Astrocyte (in vitro differentiated cells and primary cell): Measurements from ENCODE around the gene KRT86. TPM values are rescaled to one million over a fixed set of nuclear protein-coding genes. Genes with fewer than 3 reads are reported as not detected.

ENCODE experiments used
- DNase-seq: peaks from one replicate; pipeline ENCODE4 v3.0.0-alpha.2; 2010; ENCODE audit warnings: low read depth
- FAIRE-seq: peaks from 2 replicates; lab custom pipeline; 2011; peaks lifted over from hg19 to GRCh38; lab: Jason Lieb, UNC
- H2AFZ ChIP-seq: 2 replicates; pipeline ENCODE4 v1.6.0; 2012; ENCODE audit warnings: low read depth, low read length, inconsistent platforms
- H3K27ac ChIP-seq: 2 replicates; pipeline ENCODE4 v1.5.1; 2011; ENCODE audit warnings: low read depth, low read length, inconsistent platforms
- H3K27me3 ChIP-seq: 2 replicates; pipeline ENCODE4 v1.6.0; 2011; ENCODE audit warnings: low read length, inconsistent platforms; ENCODE audit not compliant: insufficient read depth
- H3K36me3 ChIP-seq: 2 replicates; pipeline ENCODE4 v1.5.1; 2011; ENCODE audit warnings: low read length, inconsistent platforms; ENCODE audit not compliant: insufficient read depth
- H3K4me1 ChIP-seq: 2 replicates; pipeline ENCODE4 v1.5.1; 2011; ENCODE audit warnings: low read length, inconsistent platforms; ENCODE audit not compliant: insufficient read depth
- H3K4me2 ChIP-seq: 2 replicates; pipeline ENCODE4 v1.6.0; 2012; ENCODE audit warnings: low read length, inconsistent platforms
- H3K4me3 ChIP-seq: 2 replicates; pipeline ENCODE4 v1.5.1; 2011; ENCODE audit warnings: low read depth, mild to moderate bottlenecking, low read length, inconsistent platforms; ENCODE audit not compliant: insufficient read depth
- H3K79me2 ChIP-seq: 2 replicates; pipeline ENCODE4 v1.6.0; 2012; ENCODE audit warnings: mild to moderate bottlenecking, low read length, inconsistent platforms; ENCODE audit not compliant: insufficient read depth
- H3K9ac ChIP-seq: 2 replicates; pipeline ENCODE4 v1.6.0; 2012; ENCODE audit warnings: mild to moderate bottlenecking, low read length, inconsistent platforms
- H3K9me3 ChIP-seq: 2 replicates; pipeline ENCODE4 v1.5.1; 2012; ENCODE audit warnings: low read depth, mild to moderate bottlenecking, low read length, inconsistent platforms; ENCODE audit not compliant: insufficient read depth
- H4K20me1 ChIP-seq: 2 replicates; pipeline ENCODE4 v1.6.0; 2012; ENCODE audit warnings: low read length, inconsistent platforms; ENCODE audit not compliant: insufficient read depth
- H3K27ac Mint-ChIP-seq: one replicate; pipeline ENCODE4 v1.8.0; 2021; ENCODE audit warnings: mild to moderate bottlenecking, mixed read lengths; ENCODE audit not compliant: unreplicated experiment
- H3K27me3 Mint-ChIP-seq: one replicate; pipeline ENCODE4 v1.8.0; 2021; ENCODE audit warnings: low read depth, mixed read lengths; ENCODE audit not compliant: unreplicated experiment
- H3K36me3 Mint-ChIP-seq: one replicate; pipeline ENCODE4 v1.8.0; 2021; ENCODE audit warnings: low read depth, mixed read lengths; ENCODE audit not compliant: unreplicated experiment
- H3K4me1 Mint-ChIP-seq: one replicate; pipeline ENCODE4 v1.8.0; 2021; ENCODE audit warnings: low read depth, mixed read lengths; ENCODE audit not compliant: unreplicated experiment
- H3K4me3 Mint-ChIP-seq: one replicate; pipeline ENCODE4 v1.8.0; 2021; ENCODE audit warnings: mild to moderate bottlenecking, moderate library complexity, mixed read lengths; ENCODE audit not compliant: unreplicated experiment
- H3K9me3 Mint-ChIP-seq: one replicate; pipeline ENCODE4 v1.8.0; 2021; ENCODE audit warnings: mild to moderate bottlenecking, mixed read lengths; ENCODE audit not compliant: unreplicated experiment
- EZH2 ChIP-seq: IDR thresholded peaks from 2 replicates; pipeline ENCODE4 v1.6.1; 2012; ENCODE audit warnings: mild to moderate bottlenecking, low read length, inconsistent platforms; ENCODE audit not compliant: insufficient read depth
- total RNA-seq: library from RNA; stranded (reverse); gene quantifications from 2 replicates; pipeline ENCODE4 v1.2.1, GENCODE V29; 2021
- TF ChIP-seq, protein P1 (sequence below): IDR thresholded peaks from 2 replicates; pipeline ENCODE4 v1.5.1; 2011; ENCODE audit warnings: low read depth, mild to moderate bottlenecking, inconsistent platforms, low read length, moderate library complexity; ENCODE audit not compliant: insufficient read depth

KRT86 gene
- total RNA-seq, 1 donor from 2014 or later, result 0.43 TPM

DNA sequence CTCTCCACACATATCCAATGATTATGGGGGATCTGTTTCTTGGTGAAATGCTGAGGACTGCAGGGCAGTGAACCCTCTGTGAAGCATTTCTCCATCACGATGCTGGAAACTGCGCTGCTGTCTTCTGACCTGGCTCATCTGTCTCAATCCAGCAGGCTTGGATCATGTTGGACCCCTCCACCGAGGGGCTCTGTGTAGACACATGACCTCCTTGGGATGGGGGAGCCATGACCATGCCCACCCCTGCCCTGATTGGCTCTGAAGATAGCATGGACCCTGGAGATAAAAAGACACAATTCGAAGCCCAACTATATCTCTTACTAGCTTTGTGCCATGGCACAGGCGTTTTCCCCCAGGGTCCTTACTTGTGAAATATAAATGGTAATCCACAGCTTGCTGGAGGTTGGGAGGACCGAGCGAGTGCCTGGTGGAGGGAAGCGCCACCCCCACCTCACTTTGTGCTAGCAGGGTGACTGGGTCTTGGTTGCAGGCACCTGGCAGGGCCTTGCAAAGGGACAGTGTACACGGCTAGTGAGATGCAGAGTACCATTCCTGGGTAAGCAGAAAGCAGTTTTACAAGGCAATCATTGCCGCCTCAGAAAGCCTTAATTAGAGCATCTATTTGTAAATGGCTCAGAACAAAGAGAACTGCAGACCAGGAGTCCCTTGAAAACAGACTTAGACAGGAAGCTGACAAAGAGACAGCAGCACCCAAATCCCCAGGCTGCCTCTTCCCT, 49.1 kb downstream of the KRT86 start:
- Histone ChIP-seq H4K20me1 (no peaks in the 10 kb centered on the region), H3K27ac (no peak overlapping the region), H3K4me3 (no peak overlapping the region), H3K79me2 (no peaks in the 10 kb centered on the region), H3K4me2 (no peak overlapping the region), H3K9me3 (no peaks in the 10 kb centered on the region), H3K27me3 (peaks cover 32% of the 10 kb centered on the region), H3K9ac (no peak overlapping the region), H2AFZ (no peak overlapping the region), H3K36me3 (no peaks in the 10 kb centered on the region), H3K4me1 (no peaks in the 10 kb centered on the region)
- Mint-ChIP-seq H3K27ac (no peak overlapping the region), H3K4me3 (no peak overlapping the region), H3K4me1 (no peaks in the 10 kb centered on the region), H3K9me3 (peaks cover 1% of the 10 kb centered on the region), H3K36me3 (peaks cover 2% of the 10 kb centered on the region), H3K27me3 (peaks cover 61% of the 10 kb centered on the region)
- TF ChIP-seq EZH2, result no peak
- TF ChIP-seq, protein P1, sequence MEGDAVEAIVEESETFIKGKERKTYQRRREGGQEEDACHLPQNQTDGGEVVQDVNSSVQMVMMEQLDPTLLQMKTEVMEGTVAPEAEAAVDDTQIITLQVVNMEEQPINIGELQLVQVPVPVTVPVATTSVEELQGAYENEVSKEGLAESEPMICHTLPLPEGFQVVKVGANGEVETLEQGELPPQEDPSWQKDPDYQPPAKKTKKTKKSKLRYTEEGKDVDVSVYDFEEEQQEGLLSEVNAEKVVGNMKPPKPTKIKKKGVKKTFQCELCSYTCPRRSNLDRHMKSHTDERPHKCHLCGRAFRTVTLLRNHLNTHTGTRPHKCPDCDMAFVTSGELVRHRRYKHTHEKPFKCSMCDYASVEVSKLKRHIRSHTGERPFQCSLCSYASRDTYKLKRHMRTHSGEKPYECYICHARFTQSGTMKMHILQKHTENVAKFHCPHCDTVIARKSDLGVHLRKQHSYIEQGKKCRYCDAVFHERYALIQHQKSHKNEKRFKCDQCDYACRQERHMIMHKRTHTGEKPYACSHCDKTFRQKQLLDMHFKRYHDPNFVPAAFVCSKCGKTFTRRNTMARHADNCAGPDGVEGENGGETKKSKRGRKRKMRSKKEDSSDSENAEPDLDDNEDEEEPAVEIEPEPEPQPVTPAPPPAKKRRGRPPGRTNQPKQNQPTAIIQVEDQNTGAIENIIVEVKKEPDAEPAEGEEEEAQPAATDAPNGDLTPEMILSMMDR, result no peak
- FAIRE-seq, result no peak
- DNase-seq, result no peak

DNA sequence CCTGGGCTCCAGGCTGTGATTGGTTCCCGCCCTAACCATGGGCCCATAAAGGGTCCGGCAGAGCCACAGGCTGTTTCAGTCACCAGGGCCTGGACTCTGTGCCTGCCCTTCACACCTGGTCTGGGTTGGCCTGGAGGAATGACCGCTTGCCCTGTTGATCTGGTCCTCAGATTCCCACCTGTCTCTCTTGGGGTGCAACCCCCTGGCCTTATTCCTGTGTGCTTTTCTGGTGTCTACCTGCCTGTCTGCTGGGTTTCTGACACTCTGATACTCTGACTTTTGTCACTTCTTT, 49.7 kb downstream of the KRT86 start:
- no peaks in the 10 kb centered on the region for H3K4me1 Mint-ChIP-seq
- peaks cover 59% of the 10 kb centered on the region for H3K27me3 Mint-ChIP-seq
- Histone ChIP-seq H2AFZ (no peak overlapping the region), H3K9ac (no peak overlapping the region), H3K9me3 (no peaks in the 10 kb centered on the region), H3K27me3 (peaks cover 34% of the 10 kb centered on the region), H3K4me3 (no peak overlapping the region), H4K20me1 (no peaks in the 10 kb centered on the region), H3K4me2 (no peak overlapping the region), H3K79me2 (no peaks in the 10 kb centered on the region), H3K27ac (no peak overlapping the region), H3K36me3 (no peaks in the 10 kb centered on the region), H3K4me1 (no peaks in the 10 kb centered on the region)
- no peak for DNase-seq
- H3K9me3 Mint-ChIP-seq, result peaks cover 1% of the 10 kb centered on the region
- no peak overlapping the region for H3K4me3 Mint-ChIP-seq
- no peak overlapping the region for H3K27ac Mint-ChIP-seq
- FAIRE-seq, result no peak
- no peak for TF ChIP-seq EZH2
- TF ChIP-seq, protein P1, result no peak
- peaks cover 2% of the 10 kb centered on the region for H3K36me3 Mint-ChIP-seq
